H1 (cell line): Measurements from ENCODE around the gene AK2. TPM values are rescaled to one million over a fixed set of nuclear protein-coding genes. Genes with fewer than 3 reads are reported as not detected.

Experiments
- CTCF ChIA-PET: fragments of 300-600 bp; sonication (Branson Sonifier 250); formaldehyde crosslinking; loops from one replicate; lab custom pipeline; 2021; ENCODE audit not compliant: partially characterized antibody; lab: Charles Lee
- POLR2A ChIA-PET: fragments of 300-600 bp; sonication (Branson Sonifier 250); formaldehyde crosslinking; loops from one replicate; lab custom pipeline; 2021; ENCODE audit warnings: inconsistent platforms; ENCODE audit not compliant: partially characterized antibody; lab: Charles Lee
- DNase-seq, 2 experiments: peaks; one replicate each; pipeline versions ENCODE4 v3.0.0 to v3.0.0-alpha.2; 2010 to 2022; ENCODE audit warnings: low spot score in 2 of 2, low read depth in 1 of 2, mixed read lengths in 1 of 2
- FAIRE-seq: peaks from 2 replicates; lab custom pipeline; 2011; peaks lifted over from hg19 to GRCh38; lab: Jason Lieb, UNC
- H2AFZ ChIP-seq: 2 replicates; pipeline ENCODE4 v1.8.1; 2012; ENCODE audit warnings: low read length, inconsistent platforms
- H2AK5ac ChIP-seq: 2 replicates; pipeline ENCODE4 v1.6.1; 2013; ENCODE audit warnings: low read depth, low read length
- H2BK120ac ChIP-seq: replicated peaks from 2 replicates; pipeline ENCODE3; 2013; ENCODE audit warnings: low read depth, low read length, inconsistent platforms
- H2BK12ac ChIP-seq: 2 replicates; pipeline ENCODE4 v1.6.1; 2013; ENCODE audit warnings: low read depth, low read length
- H2BK15ac ChIP-seq: 2 replicates; pipeline ENCODE4 v1.6.1; 2013; ENCODE audit warnings: low read length
- H2BK20ac ChIP-seq: 2 replicates; pipeline ENCODE4 v1.6.1; 2013; ENCODE audit warnings: low read length
- H2BK5ac ChIP-seq: 2 replicates; pipeline ENCODE4 v1.6.1; 2013; ENCODE audit warnings: low read depth, low read length
- H3K14ac ChIP-seq: 2 replicates; pipeline ENCODE4 v1.6.1; 2013; ENCODE audit warnings: inconsistent platforms; ENCODE audit not compliant: insufficient read length
- H3K18ac ChIP-seq: 2 replicates; pipeline ENCODE4 v1.6.1; 2013; ENCODE audit warnings: low read length; ENCODE audit errors: extremely low read depth
- H3K23ac ChIP-seq: 2 replicates; pipeline ENCODE4 v1.6.1; 2013; ENCODE audit warnings: inconsistent platforms; ENCODE audit not compliant: insufficient read length
- H3K23me2 ChIP-seq: 2 replicates; pipeline ENCODE4 v1.6.1; 2013; ENCODE audit warnings: low read depth, low read length
- H3K27ac ChIP-seq: 2 replicates; pipeline ENCODE4 v1.6.1; 2011; ENCODE audit warnings: low read depth, low read length, inconsistent platforms
- H3K27me3 ChIP-seq, 4 experiments: replicated peaks in 1 of 4; 1 replicate in 1 of 4; 2 replicates in 3 of 4; pipeline versions ENCODE4 v1.6.1 to v1.8.1; 2011 to 2013; ENCODE audit warnings: low read length in 3 of 4, mild to moderate bottlenecking in 3 of 4, inconsistent platforms in 2 of 4, mixed read lengths in 2 of 4, moderate library complexity in 1 of 4; ENCODE audit not compliant: control insufficient read depth in 3 of 4, insufficient read depth in 3 of 4; ENCODE audit errors: extremely low read depth in 1 of 4
- H3K36me3 ChIP-seq, 4 experiments: 2 replicates each; pipeline versions ENCODE4 v1.6.1 to v1.8.1; 2011 to 2013; ENCODE audit warnings: mild to moderate bottlenecking in 4 of 4, low read length in 3 of 4, moderate library complexity in 2 of 4, control low read depth in 1 of 4, inconsistent platforms in 1 of 4; ENCODE audit not compliant: insufficient read depth in 4 of 4, control insufficient read depth in 2 of 4
- H3K4ac ChIP-seq: replicated peaks from 2 replicates; pipeline ENCODE3; 2013; ENCODE audit warnings: low read length, low read depth, mixed read lengths, inconsistent platforms; ENCODE audit not compliant: insufficient read length
- H3K4me1 ChIP-seq, 4 experiments: replicated peaks in 1 of 4; 1 replicate in 1 of 4; 2 replicates in 3 of 4; pipeline versions ENCODE4 v1.6.1 to v1.8.1; 2011 to 2013; ENCODE audit warnings: low read length in 3 of 4, inconsistent platforms in 2 of 4, mixed read lengths in 1 of 4; ENCODE audit not compliant: insufficient read depth in 4 of 4, control insufficient read depth in 3 of 4
- H3K4me2 ChIP-seq, 2 experiments: 2 replicates each; pipeline versions ENCODE4 v1.6.1 to v1.8.1; 2011 to 2013; ENCODE audit warnings: low read depth in 2 of 2, low read length in 2 of 2, control low read depth in 1 of 2, inconsistent platforms in 1 of 2, mild to moderate bottlenecking in 1 of 2; ENCODE audit not compliant: insufficient read depth in 1 of 2
- H3K4me3 ChIP-seq, 4 experiments: fragments of 200-600, 300-600 bp in 1 of 4; sonication (generic), shearing (Covaris generic), sonication (Bioruptor Twin) in 1 of 4; 2 replicates each; pipeline versions ENCODE4 v1.5.1 to v1.8.1; 2011 to 2016; ENCODE audit warnings: low read length in 4 of 4, low read depth in 3 of 4, control low read depth in 2 of 4, inconsistent platforms in 2 of 4, mild to moderate bottlenecking in 2 of 4, mixed read lengths in 1 of 4, moderate library complexity in 1 of 4; ENCODE audit not compliant: insufficient read depth in 2 of 4; ENCODE audit errors: extremely low read depth in 1 of 4
- H3K56ac ChIP-seq: replicated peaks from 2 replicates; pipeline ENCODE3; 2013; ENCODE audit warnings: low read depth, mild to moderate bottlenecking, mixed read lengths, low read length, inconsistent platforms; ENCODE audit not compliant: insufficient read length
- H3K79me1 ChIP-seq: 2 replicates; pipeline ENCODE4 v1.6.1; 2013; ENCODE audit warnings: low read depth, low read length, control low read depth
- H3K79me2 ChIP-seq, 2 experiments: 2 replicates each; pipeline versions ENCODE4 v1.6.1 to v1.8.1; 2012 to 2013; ENCODE audit warnings: low read length in 2 of 2, mild to moderate bottlenecking in 2 of 2, inconsistent platforms in 1 of 2; ENCODE audit not compliant: insufficient read depth in 2 of 2, control insufficient read depth in 1 of 2
- H3K9ac ChIP-seq, 4 experiments: replicated peaks in 1 of 4; 1 replicate in 1 of 4; 2 replicates in 3 of 4; pipeline versions ENCODE4 v1.6.1 to v1.8.1; 2011 to 2013; ENCODE audit warnings: low read depth in 3 of 4, low read length in 3 of 4, control low read depth in 2 of 4, mild to moderate bottlenecking in 2 of 4, moderate library complexity in 2 of 4, inconsistent platforms in 1 of 4; ENCODE audit errors: extremely low read depth in 1 of 4
- H3K9me3 ChIP-seq, 2 experiments: 2 replicates each; pipeline versions ENCODE4 v1.6.1 to v1.8.1; 2012 to 2013; ENCODE audit warnings: mild to moderate bottlenecking in 2 of 2, moderate library complexity in 2 of 2, control low read depth in 1 of 2, inconsistent platforms in 1 of 2, low read depth in 1 of 2, low read length in 1 of 2, mixed read lengths in 1 of 2; ENCODE audit not compliant: insufficient read depth in 2 of 2
- H4K20me1 ChIP-seq, 2 experiments: replicated peaks in 1 of 2; 2 replicates each; pipeline versions ENCODE3 to v1.8.1; 2011 to 2013; ENCODE audit warnings: inconsistent platforms in 2 of 2, low read length in 2 of 2, mild to moderate bottlenecking in 1 of 2; ENCODE audit not compliant: insufficient read depth in 2 of 2, control insufficient read depth in 1 of 2
- H4K5ac ChIP-seq: 2 replicates; pipeline ENCODE4 v1.6.1; 2013; ENCODE audit warnings: low read length, low read depth, mixed read lengths, inconsistent platforms; ENCODE audit not compliant: insufficient read length
- H4K8ac ChIP-seq: 2 replicates; pipeline ENCODE4 v1.8.0; 2013; ENCODE audit warnings: mild to moderate bottlenecking, moderate library complexity, low read length, inconsistent platforms; ENCODE audit not compliant: insufficient read depth; ENCODE audit errors: extremely low read depth
- H4K91ac ChIP-seq: replicated peaks from 2 replicates; pipeline ENCODE3; 2013; ENCODE audit warnings: low read length, mixed read lengths, inconsistent platforms; ENCODE audit not compliant: insufficient read length
- CBX8 ChIP-seq: fragments of 300-800, 300-1000 bp; sonication (generic); IDR thresholded peaks from 2 replicates; pipeline ENCODE4 v1.7.1; 2016; ENCODE audit warnings: low read depth, low read length, borderline replicate concordance
- CHD2 ChIP-seq: IDR thresholded peaks from 2 replicates; pipeline ENCODE4 v1.6.1; 2012; ENCODE audit warnings: low read length, improper control_type of control experiment
- EZH2 ChIP-seq: fragments of 200-600 bp; sonication (generic); IDR thresholded peaks from 2 replicates; pipeline ENCODE4 v1.7.1; 2012; ENCODE audit warnings: low read depth, mild to moderate bottlenecking, moderate library complexity, low read length, inconsistent platforms; ENCODE audit not compliant: severe bottlenecking
- RXRA ChIP-seq: IDR thresholded peaks from 2 replicates; pipeline ENCODE4 v1.6.1; 2011; ENCODE audit warnings: low read depth, mild to moderate bottlenecking, low read length, moderate library complexity; ENCODE audit not compliant: insufficient read depth
- SIN3A ChIP-seq, 2 experiments: IDR thresholded peaks in 1 of 2; conservative IDR thresholded peaks in 1 of 2; 2 replicates each; pipeline ENCODE4 v1.6.1; 2011 to 2012; ENCODE audit warnings: low read length in 2 of 2, improper control_type of control experiment in 1 of 2, low read depth in 1 of 2, mild to moderate bottlenecking in 1 of 2
- SP4 ChIP-seq: IDR thresholded peaks from 2 replicates; pipeline ENCODE4 v1.6.1; 2012; ENCODE audit warnings: low read length, inconsistent platforms
- SUZ12 ChIP-seq: fragments of 200-600 bp; sonication (generic); IDR thresholded peaks from 2 replicates; pipeline ENCODE4 v1.6.1; 2012; ENCODE audit warnings: mild to moderate bottlenecking, inconsistent platforms, low read length, moderate library complexity, mixed read lengths
- WGBS, 2 experiments: shearing (Covaris generic) in 1 of 2; methylation state at CpG; one replicate each; pipeline versions ENCODE4 v1.1.6 to v1.1.7; 2013 to 2015; ENCODE audit warnings: low lambda C conversion rate in 2 of 2, mixed read lengths in 2 of 2, inconsistent platforms in 1 of 2, low coverage in 1 of 2, missing lambda C conversion rate in 1 of 2; ENCODE audit not compliant: insufficient replicate concordance in 2 of 2, insufficient coverage in 1 of 2, insufficient read length in 1 of 2; ENCODE audit errors: extremely low coverage in 1 of 2, missing lambda C conversion rate in 1 of 2; 5-methylcytosine and 5-hydroxymethylcytosine counted together
- polyA plus RNA-seq, 7 experiments: library from polyadenylated mRNA; depleted of rRNA in 3 of 7; stranded (reverse) in 5 of 7; unstranded in 2 of 7; fragments of >200 nt in 5 of 7; fragments of 200-250 nt in 2 of 7; gene quantifications; 1 replicate in 5 of 7; 2 replicates in 1 of 7; 4 replicates in 1 of 7; pipeline versions ENCODE4 v1.2.1 to v1.2.3, GENCODE V29; 2011 to 2013; ENCODE audit warnings: missing spikeins in 2 of 7, mixed read lengths in 2 of 7
- total RNA-seq: library from RNA; stranded (reverse); fragmentation: NEBNext Ultra II Directional; extraction: Animal tissue kit (Norgen Biotek cat#: 25700); gene quantifications from 2 replicates; pipeline ENCODE4 v1.2.1, GENCODE V29; 2021

The AK2 gene
- total and polyA plus RNA-seq, 2 of the 8 experiments (the other 6 are each of a cell fraction or from before 2014, with no cell fraction given): 92.3 to 137 TPM

DNA sequence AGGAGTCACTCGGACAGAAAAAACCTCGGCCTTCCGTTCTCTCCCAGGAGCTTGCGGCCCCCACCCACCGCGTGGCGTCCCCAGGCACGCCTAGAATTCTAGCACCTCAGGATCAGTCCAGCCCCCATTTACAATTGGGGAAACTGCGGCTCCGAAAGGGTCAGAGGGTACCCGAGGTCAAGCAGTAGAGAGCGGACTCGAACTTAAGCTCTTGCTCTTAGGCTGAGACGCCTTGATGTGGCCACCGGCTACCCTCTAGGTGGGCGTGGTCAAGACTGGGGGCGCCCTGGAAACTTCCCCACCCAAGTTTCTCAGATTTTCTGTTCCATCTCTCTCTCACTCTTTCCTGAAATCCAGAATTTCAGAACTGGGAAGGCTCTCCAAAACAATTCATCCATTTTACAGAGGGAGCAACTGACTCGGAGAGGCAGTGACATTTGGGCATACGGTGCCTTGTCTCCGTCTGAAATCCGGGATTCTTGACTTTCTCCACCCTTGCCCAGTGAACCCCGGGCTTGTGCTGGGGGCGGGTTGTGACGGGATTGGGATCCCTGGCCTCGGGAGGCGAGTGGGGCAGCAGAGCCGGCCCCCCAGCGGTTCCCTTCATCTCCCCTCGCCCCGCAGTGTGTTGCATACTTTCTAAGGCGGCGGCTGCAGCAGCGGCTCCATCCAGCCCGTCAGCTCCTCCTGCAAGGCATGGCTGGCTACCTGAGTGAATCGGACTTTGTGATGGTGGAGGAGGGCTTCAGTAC, 45.0 kb upstream of the AK2 start:
- no peak for FAIRE-seq
- no peak overlapping the region for H3K27ac ChIP-seq

More for the DNA sequence above, 45.0 kb upstream of the AK2 start:
- no peak overlapping the region for H3K9ac ChIP-seq
- no peak overlapping the region for H2BK120ac ChIP-seq
- H2AK5ac ChIP-seq: no peak overlapping the region
- WGBS, 2 experiments: 7% methylated on average over 35 of the region's 35 CpGs; no CpG with 5 or more reads in 1 of the 2 experiments
- peaks cover 0 to 5% (median 4%) of the 10 kb centered on the region in 4 experiments; a peak in 4 of 7 replicates for H3K4me1 ChIP-seq
- H3K4ac ChIP-seq: no peak overlapping the region
- H4K5ac ChIP-seq: no peak overlapping the region
- H3K4me2 ChIP-seq: peak overlapping the region; percentile 86 to 92
- H2AFZ ChIP-seq: no peak overlapping the region
- H3K18ac ChIP-seq: no peak overlapping the region
- no peak overlapping the region for H4K8ac ChIP-seq
- H3K56ac ChIP-seq: no peak overlapping the region
- H3K23ac ChIP-seq: no peak overlapping the region
- H2BK12ac ChIP-seq: no peak overlapping the region
- no peaks in the 10 kb centered on the region for H4K20me1 ChIP-seq
- no peaks in the 10 kb centered on the region for H3K36me3 ChIP-seq
- POLR2A ChIA-PET: interaction anchor here (0.9 to 1.5 kb wide), 5 partner anchors 37 to 268 kb away, joined by 3 to 5 read pairs (median 3); partner anchors contain the start of genes S100PBP and YARS1
- no peaks in the 10 kb centered on the region for H3K79me1 ChIP-seq
- no peak overlapping the region for H2BK20ac ChIP-seq
- CTCF ChIA-PET: interaction anchor here (0.7 to 8.4 kb wide), 12 partner anchors 11 to 209 kb away, joined by 3 to 77 read pairs (median 4); partner anchors contain the start of gene HPCA
- no peaks in the 10 kb centered on the region for H3K9me3 ChIP-seq
- H3K27me3 ChIP-seq: peaks cover 10 to 49% (median 38%) of the 10 kb centered on the region in 4 experiments
- H3K23me2 ChIP-seq: peaks cover 8% of the 10 kb centered on the region
- TF ChIP-seq EZH2: peak; percentile 57
- TF ChIP-seq SIN3A (conservative IDR thresholded peaks at IDR 0.05 in 1 of 2, IDR thresholded peaks at IDR 0.05 in 1 of 2; ENCODE audit: low read depth in 1 of 2, low read length in 2 of 2): 0 out of 4 replicates have a peak, but pooled peaks of 1 of the 2 experiments have one; percentile 11
- TF ChIP-seq SUZ12: peak; percentile 54; the same call in 1 of the 2 replicates
- no peak for TF ChIP-seq RXRA
- TF ChIP-seq SP4: 0 out of 2 replicates have a peak, but pooled peaks have one; percentile 55
- TF ChIP-seq CHD2: no peak
- no peak for TF ChIP-seq CBX8
- H3K4me3 ChIP-seq: peak overlapping the region; percentile 43 to 63 (median 58)
- no peak overlapping the region for H4K91ac ChIP-seq
- H2BK15ac ChIP-seq: no peak overlapping the region
- H3K14ac ChIP-seq: no peak overlapping the region
- no peak overlapping the region for H2BK5ac ChIP-seq
- peak in 1 of 2 experiments; percentile 55 for DNase-seq
- no peaks in the 10 kb centered on the region for H3K79me2 ChIP-seq
